PFSK-1 (cell line): ENCODE measurements around the gene OAS3.

ENCODE experiments used
- POLR2AphosphoS5 ChIP-seq: IDR thresholded peaks from 2 replicates; pipeline ENCODE4 v1.6.1; 2012; ENCODE audit warnings: low read depth, mild to moderate bottlenecking, control low read depth, low read length, moderate library complexity
- REST ChIP-seq, 2 experiments: IDR thresholded peaks; 2 replicates each; pipeline versions ENCODE4 v1.6.1 to v1.8.0; 2011 to 2012; ENCODE audit warnings: low read depth in 2 of 2, low read length in 2 of 2, control low read depth in 1 of 2, inconsistent platforms in 1 of 2, mild to moderate bottlenecking in 1 of 2, moderate library complexity in 1 of 2; ENCODE audit not compliant: insufficient read depth in 1 of 2
- SIN3A ChIP-seq: IDR thresholded peaks from 2 replicates; pipeline ENCODE4 v1.6.1; 2012; ENCODE audit warnings: mild to moderate bottlenecking, low read length, moderate library complexity, borderline replicate concordance; ENCODE audit not compliant: insufficient read depth

GRCh38 chr12:112928978-112929377 is 9.3 kb upstream of the OAS3 start:
- TF ChIP-seq REST (IDR thresholded peaks at IDR 0.05; ENCODE audit: insufficient read depth in 1 of 2, low read depth in 2 of 2, low read length in 2 of 2) (no peak), POLR2AphosphoS5 (no peak), SIN3A (no peak)
